AG04449 (cell line): ENCODE results near the gene PF4V1.

Experiments used
- CTCF ChIA-PET: fragments of 350-600 bp; formaldehyde crosslinking; extraction: SDS; loops from one replicate; lab custom pipeline; 2021; ENCODE audit warnings: antibody characterized with exemption; lab: Yijun Ruan, JAX
- POLR2A ChIA-PET: fragments of 400-600, 350-600 bp; formaldehyde crosslinking; extraction: SDS; loops from one replicate; lab custom pipeline; 2020; ENCODE audit warnings: antibody characterized with exemption, inconsistent platforms; lab: Yijun Ruan, JAX
- DNase-seq: peaks from one replicate; pipeline ENCODE4 v3.0.0-alpha.2; 2010; ENCODE audit warnings: low read depth, low spot score
- H3K4me3 ChIP-seq: 2 replicates; pipeline ENCODE4 v1.5.1; 2011; ENCODE audit warnings: low read depth, mild to moderate bottlenecking, control low read depth, low read length
- TF ChIP-seq, protein P1 (sequence below): IDR thresholded peaks from one replicate; pipeline ENCODE4 v1.5.1; 2011; ENCODE audit warnings: mild to moderate bottlenecking, moderate library complexity, low read length, control low read depth, inconsistent platforms; ENCODE audit not compliant: insufficient read depth; ENCODE audit errors: missing control alignments

The PF4V1 gene

DNA sequence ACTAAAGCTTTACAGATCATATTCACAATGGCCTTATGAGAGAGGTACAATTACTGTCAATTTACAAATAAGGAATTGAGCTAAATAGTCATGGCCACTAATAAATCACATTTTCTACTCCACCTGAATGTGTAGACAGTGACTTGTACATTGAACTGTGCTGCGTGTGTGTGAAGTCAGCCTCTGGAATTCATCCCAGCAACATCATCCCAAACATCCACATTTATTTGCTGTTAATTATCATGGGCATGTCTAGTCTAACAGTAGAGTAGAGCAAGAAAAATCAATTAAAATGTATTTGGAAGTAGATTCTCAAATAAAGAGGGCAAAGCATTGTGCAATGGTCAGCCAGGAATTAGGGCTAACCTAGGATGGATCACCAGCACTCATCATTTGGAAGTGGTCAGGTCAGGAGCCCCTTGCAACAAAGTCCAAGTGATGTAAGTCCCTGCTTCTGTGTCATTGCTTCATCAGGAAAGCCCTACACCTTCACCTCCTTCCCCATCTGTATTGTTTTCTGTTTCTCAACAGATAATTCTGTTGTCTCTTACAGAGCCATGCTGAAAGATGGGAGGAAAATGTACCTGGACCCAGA is 4.8 kb upstream of the PF4V1 start:
- no peak for DNase-seq
- POLR2A ChIA-PET = no interaction called here
- TF ChIP-seq, protein P1, sequence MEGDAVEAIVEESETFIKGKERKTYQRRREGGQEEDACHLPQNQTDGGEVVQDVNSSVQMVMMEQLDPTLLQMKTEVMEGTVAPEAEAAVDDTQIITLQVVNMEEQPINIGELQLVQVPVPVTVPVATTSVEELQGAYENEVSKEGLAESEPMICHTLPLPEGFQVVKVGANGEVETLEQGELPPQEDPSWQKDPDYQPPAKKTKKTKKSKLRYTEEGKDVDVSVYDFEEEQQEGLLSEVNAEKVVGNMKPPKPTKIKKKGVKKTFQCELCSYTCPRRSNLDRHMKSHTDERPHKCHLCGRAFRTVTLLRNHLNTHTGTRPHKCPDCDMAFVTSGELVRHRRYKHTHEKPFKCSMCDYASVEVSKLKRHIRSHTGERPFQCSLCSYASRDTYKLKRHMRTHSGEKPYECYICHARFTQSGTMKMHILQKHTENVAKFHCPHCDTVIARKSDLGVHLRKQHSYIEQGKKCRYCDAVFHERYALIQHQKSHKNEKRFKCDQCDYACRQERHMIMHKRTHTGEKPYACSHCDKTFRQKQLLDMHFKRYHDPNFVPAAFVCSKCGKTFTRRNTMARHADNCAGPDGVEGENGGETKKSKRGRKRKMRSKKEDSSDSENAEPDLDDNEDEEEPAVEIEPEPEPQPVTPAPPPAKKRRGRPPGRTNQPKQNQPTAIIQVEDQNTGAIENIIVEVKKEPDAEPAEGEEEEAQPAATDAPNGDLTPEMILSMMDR = no peak
- CTCF ChIA-PET = no interaction called here
- no peak overlapping the region for H3K4me3 ChIP-seq

DNA sequence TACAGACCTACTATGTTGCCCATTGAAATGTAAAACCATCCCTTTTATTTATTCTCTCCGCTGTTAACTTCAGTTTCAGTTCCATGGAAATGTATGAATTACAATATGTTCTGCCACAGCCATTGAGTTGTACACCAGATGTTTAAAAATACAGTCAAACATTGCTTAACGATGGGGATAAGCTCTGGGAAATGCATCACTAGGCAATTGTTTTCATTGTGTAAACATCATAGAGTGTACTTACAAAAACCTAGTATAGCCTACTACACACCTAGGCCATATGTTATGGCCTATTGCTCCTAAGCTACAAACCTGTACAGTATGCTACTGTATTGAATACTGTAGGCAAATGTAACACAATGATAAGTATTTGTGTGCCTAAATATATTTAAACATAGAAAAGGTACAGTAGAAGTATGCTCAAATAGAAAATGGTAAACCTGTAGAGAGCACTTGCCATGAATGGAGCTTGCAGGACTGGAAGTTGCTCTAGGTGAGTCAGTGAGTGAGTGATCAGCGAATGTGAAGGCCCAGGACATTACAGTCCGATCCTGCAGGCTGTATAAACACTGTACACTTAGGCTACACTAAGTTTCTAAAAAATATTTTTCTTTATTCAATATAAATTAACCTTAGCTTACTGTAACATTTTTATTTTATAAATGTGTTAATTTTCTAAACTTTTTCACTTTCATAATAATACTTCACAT is 2.7 kb upstream of the PF4V1 start:
- no peak overlapping the region for H3K4me3 ChIP-seq
- CTCF ChIA-PET = interaction anchor here (1.1 kb wide), 1 partner anchor 13 kb away, joined by 3 read pairs; no protein-coding TSS in a partner anchor
- TF ChIP-seq, protein P1 = no peak
- no peak for DNase-seq
- POLR2A ChIA-PET = no interaction called here

DNA sequence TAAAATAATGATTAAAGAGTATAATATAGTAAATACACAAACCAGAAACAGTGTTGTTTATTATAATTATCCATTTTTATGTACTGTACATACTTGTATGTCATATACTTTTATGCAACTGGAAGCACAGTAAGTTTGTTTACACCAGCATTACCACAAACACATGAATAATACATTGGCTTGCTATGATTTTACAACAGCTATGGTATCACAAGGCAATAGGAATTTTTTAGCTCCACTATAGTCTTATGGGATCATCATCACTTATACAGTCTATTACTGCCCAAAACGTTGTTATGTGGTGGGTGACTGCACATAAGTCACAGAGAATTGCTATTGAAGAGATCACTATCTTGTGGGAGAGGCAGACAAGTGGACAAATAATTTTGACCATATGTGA is 1.8 kb upstream of the PF4V1 start:
- DNase-seq = no peak
- ChIA-PET CTCF (interaction anchor here (1.1 to 1.2 kb wide), 2 partner anchors 14 to 21 kb away, joined by 3 to 4 read pairs; no protein-coding TSS in a partner anchor), POLR2A (no interaction called here)
- H3K4me3 ChIP-seq = no peak overlapping the region
- TF ChIP-seq, protein P1 = no peak

DNA sequence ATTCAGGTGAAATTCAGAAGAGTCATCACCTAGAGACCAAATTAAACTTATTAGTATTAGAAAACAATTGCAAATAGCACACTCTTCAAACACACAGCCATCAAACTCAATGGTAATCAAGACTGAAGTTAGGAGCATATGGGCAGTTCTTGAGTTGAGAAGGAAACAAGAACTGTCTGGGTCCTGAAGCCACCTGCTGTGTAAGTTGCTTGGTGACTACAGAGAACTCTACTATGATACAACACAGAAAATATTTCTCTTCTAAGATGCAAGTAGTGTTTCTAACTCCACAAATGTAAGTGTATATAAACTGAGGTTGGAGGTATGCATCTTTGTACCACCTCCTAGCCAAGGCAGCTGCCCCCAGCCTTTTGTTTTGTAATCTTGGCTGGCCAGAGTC is 325 bp upstream of the PF4V1 start:
- no peak for DNase-seq
- POLR2A ChIA-PET = no interaction called here
- TF ChIP-seq, protein P1 = no peak
- H3K4me3 ChIP-seq = no peak overlapping the region
- CTCF ChIA-PET = interaction anchor here (1.4 to 1.5 kb wide), 2 partner anchors 9 to 12 kb away, joined by 3 to 6 read pairs; no protein-coding TSS in a partner anchor

DNA sequence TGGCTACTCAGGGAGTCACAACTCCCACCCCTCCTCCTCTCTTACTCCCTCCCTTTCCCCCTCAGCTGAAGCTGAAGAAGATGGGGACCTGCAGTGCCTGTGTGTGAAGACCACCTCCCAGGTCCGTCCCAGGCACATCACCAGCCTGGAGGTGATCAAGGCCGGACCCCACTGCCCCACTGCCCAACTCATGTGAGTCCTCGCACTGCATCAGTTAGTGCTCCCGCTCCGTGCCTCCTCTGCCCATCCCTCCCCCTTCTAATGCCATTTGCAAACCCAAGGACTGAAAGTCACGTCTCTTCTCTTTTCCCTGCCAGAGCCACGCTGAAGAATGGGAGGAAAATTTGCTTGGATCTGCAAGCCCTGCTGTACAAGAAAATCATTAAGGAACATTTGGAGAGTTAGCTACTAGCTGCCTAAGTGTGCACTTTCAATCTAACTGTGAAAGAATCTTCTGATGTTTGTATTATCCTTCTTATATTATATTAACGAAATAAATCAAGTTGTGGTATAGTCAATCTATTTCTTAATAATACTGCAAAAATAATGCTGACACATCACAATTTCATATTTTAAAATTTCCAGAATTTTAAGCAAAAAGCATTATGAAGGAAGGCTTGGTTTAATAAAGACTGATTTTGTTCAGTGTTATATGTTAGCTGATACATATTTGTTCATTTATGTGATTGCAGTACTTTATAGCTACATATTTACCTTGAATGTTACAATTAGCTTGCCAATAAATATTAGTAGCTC is 800 bp downstream of the PF4V1 start:
- ChIA-PET POLR2A (no interaction called here), CTCF (interaction anchor here (0.7 to 1.6 kb wide), 3 partner anchors 9 to 875 kb away, joined by 3 read pairs; no protein-coding TSS in a partner anchor)
- no peak overlapping the region for H3K4me3 ChIP-seq
- no peak for DNase-seq
- TF ChIP-seq, protein P1 = no peak

DNA sequence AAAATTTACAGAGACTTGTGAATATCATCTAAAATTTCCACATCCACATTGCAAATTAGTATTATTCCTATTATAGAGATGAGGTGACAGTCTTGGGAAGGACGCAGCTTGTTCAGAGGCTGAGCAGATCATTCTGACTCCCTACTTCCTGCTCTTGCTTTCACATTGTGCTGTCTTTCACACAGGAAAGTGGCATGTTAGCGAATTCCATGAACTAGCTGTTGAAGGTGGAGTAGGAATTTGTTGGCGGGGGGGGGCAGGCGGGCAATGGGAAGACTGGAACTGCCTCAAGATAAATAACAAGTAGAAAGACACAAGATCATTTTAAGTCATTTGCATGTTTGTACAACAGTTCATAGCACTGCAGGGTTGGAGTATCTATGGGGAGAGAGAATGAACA is 2.3 kb downstream of the PF4V1 start:
- TF ChIP-seq, protein P1 = no peak
- H3K4me3 ChIP-seq = no peak overlapping the region
- CTCF ChIA-PET = interaction anchor here (1.2 kb wide), 1 partner anchor 128 kb away, joined by 3 read pairs; no protein-coding TSS in a partner anchor
- POLR2A ChIA-PET = no interaction called here
- no peak for DNase-seq
